ENCODE data around the gene CORIN.

Gene CORIN

GRCh38 chr4:47749060-47749459 lies 88.8 kb downstream of the CORIN start:
- TF ChIP-seq CTCF (IDR thresholded peaks at IDR 0.05; ENCODE audit: low read depth, low read length, poor library complexity, severe bottlenecking) (no peak), EZH2phosphoT487 (IDR thresholded peaks at IDR 0.05; ENCODE audit: borderline replicate concordance, low read length) (no peak)
- H3K4me3 ChIP-seq (ENCODE audit: low read length): no peak overlapping the region
- no peaks in the 10 kb centered on the region for H3K4me1 ChIP-seq (ENCODE audit: control insufficient read depth, low read length)
- H4K20me1 ChIP-seq (ENCODE audit: control insufficient read depth, insufficient read depth, low read depth, low read length): no peaks in the 10 kb centered on the region
- no peaks in the 10 kb centered on the region for H3K27me3 ChIP-seq (ENCODE audit: control insufficient read depth, low read length)
- no peaks in the 10 kb centered on the region for H3K9me3 ChIP-seq (ENCODE audit: control insufficient read depth, insufficient read depth, low read length)
- H3K27ac ChIP-seq (ENCODE audit: low read depth, low read length): no peak overlapping the region
- H3F3A ChIP-seq (ENCODE audit: control insufficient read depth, insufficient read depth): no peaks in the 10 kb centered on the region
- H3K9me2 ChIP-seq (replicated peaks; ENCODE audit: control insufficient read depth, low read length): no peaks in the 10 kb centered on the region; the same call in 1 of the 2 replicates
- no peaks in the 10 kb centered on the region for H3K79me2 ChIP-seq (ENCODE audit: control insufficient read depth, low read length)
- H3K36me3 ChIP-seq (ENCODE audit: control insufficient read depth, low read length): no peaks in the 10 kb centered on the region
- H3K4me2 ChIP-seq (ENCODE audit: low read length): no peak overlapping the region

GRCh38 chr4:47747846-47748494 lies 89.9 kb downstream of the CORIN start:
- no peak overlapping the region for H3K4me2 ChIP-seq (ENCODE audit: low read length)
- H3F3A ChIP-seq (ENCODE audit: control insufficient read depth, insufficient read depth): no peaks in the 10 kb centered on the region
- H3K27me3 ChIP-seq (ENCODE audit: control insufficient read depth, low read length): no peaks in the 10 kb centered on the region
- H3K36me3 ChIP-seq (ENCODE audit: control insufficient read depth, low read length): no peaks in the 10 kb centered on the region
- H4K20me1 ChIP-seq (ENCODE audit: control insufficient read depth, insufficient read depth, low read depth, low read length): no peaks in the 10 kb centered on the region
- H3K4me3 ChIP-seq (ENCODE audit: low read length): no peak overlapping the region
- H3K9me3 ChIP-seq (ENCODE audit: control insufficient read depth, insufficient read depth, low read length): no peaks in the 10 kb centered on the region
- no peaks in the 10 kb centered on the region; the same call in 1 of the 2 replicates for H3K9me2 ChIP-seq (replicated peaks; ENCODE audit: control insufficient read depth, low read length)
- H3K4me1 ChIP-seq (ENCODE audit: control insufficient read depth, low read length): no peaks in the 10 kb centered on the region
- no peak for TF ChIP-seq EZH2phosphoT487 (IDR thresholded peaks at IDR 0.05; ENCODE audit: borderline replicate concordance, low read length)
- TF ChIP-seq CTCF (IDR thresholded peaks at IDR 0.05; ENCODE audit: low read depth, low read length, poor library complexity, severe bottlenecking): no peak
- H3K27ac ChIP-seq (ENCODE audit: low read depth, low read length): no peak overlapping the region
- H3K79me2 ChIP-seq (ENCODE audit: control insufficient read depth, low read length): no peaks in the 10 kb centered on the region

DNA sequence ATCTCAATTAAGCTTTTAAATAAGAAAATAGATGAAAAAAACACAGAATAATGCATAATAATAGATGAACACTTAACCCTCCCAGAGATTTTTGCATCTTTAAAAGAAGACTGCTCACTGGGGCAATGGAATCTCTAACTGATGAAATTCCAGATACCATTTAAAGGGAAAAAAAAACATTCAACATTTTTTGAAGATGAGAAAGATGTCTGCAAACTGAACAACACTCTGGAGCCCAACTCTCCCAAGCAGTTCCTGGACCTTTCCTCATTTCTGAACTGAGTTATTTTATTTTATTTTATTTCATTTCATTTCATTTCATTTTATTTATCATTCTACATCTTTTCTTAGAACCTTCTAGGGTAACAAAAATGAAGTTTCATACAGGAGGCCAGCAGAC lies 90.7 kb downstream of the CORIN start:
- no peak overlapping the region for H3K4me3 ChIP-seq (ENCODE audit: low read length)
- H3K36me3 ChIP-seq (ENCODE audit: control insufficient read depth, low read length): no peaks in the 10 kb centered on the region
- H4K20me1 ChIP-seq (ENCODE audit: control insufficient read depth, insufficient read depth, low read depth, low read length): no peaks in the 10 kb centered on the region
- no peaks in the 10 kb centered on the region for H3K79me2 ChIP-seq (ENCODE audit: control insufficient read depth, low read length)
- H3K9me3 ChIP-seq (ENCODE audit: control insufficient read depth, insufficient read depth, low read length): no peaks in the 10 kb centered on the region
- H3K4me2 ChIP-seq (ENCODE audit: low read length): no peak overlapping the region
- H3K27me3 ChIP-seq (ENCODE audit: control insufficient read depth, low read length): no peaks in the 10 kb centered on the region
- H3F3A ChIP-seq (ENCODE audit: control insufficient read depth, insufficient read depth): no peaks in the 10 kb centered on the region
- no peaks in the 10 kb centered on the region for H3K4me1 ChIP-seq (ENCODE audit: control insufficient read depth, low read length)
- no peak overlapping the region for H3K27ac ChIP-seq (ENCODE audit: low read depth, low read length)
- TF ChIP-seq CTCF (IDR thresholded peaks at IDR 0.05; ENCODE audit: low read depth, low read length, poor library complexity, severe bottlenecking): no peak
- TF ChIP-seq EZH2phosphoT487 (IDR thresholded peaks at IDR 0.05; ENCODE audit: borderline replicate concordance, low read length): no peak
- no peaks in the 10 kb centered on the region; the same call in 1 of the 2 replicates for H3K9me2 ChIP-seq (replicated peaks; ENCODE audit: control insufficient read depth, low read length)
